Liver (tissue), 9 donors: ENCODE data around the gene SHC1. TPM values are rescaled to one million over a fixed set of nuclear protein-coding genes. Genes with fewer than 3 reads are reported as not detected.

Experiments used
- DNase-seq: peaks from one replicate; pipeline ENCODE4 v3.0.0-alpha.2; 2017; ENCODE audit warnings: low spot score
- H3K27ac ChIP-seq, 2 donors: one replicate each; pipeline ENCODE4 v1.7.0; 2013; ENCODE audit warnings: inconsistent platforms in 2 of 2, low read length in 2 of 2, control low read depth in 1 of 2, low read depth in 1 of 2, mild to moderate bottlenecking in 1 of 2
- H3K27me3 ChIP-seq, 4 donors: one replicate each; pipeline versions ENCODE4 v1.6.1 to v1.7.0; 2013; ENCODE audit warnings: low read length in 3 of 4, inconsistent platforms in 1 of 4, mild to moderate bottlenecking in 1 of 4, moderate library complexity in 1 of 4; ENCODE audit not compliant: control insufficient read depth in 4 of 4, insufficient read depth in 4 of 4
- H3K36me3 ChIP-seq, 4 donors: one replicate each; pipeline versions ENCODE4 v1.6.1 to v1.7.0; 2013; ENCODE audit warnings: low read length in 3 of 4, mild to moderate bottlenecking in 3 of 4, low read depth in 1 of 4, moderate library complexity in 1 of 4; ENCODE audit not compliant: control insufficient read depth in 4 of 4, insufficient read depth in 3 of 4
- H3K4me1 ChIP-seq, 4 donors: one replicate each; pipeline versions ENCODE4 v1.6.1 to v1.7.0; 2013; ENCODE audit warnings: low read length in 3 of 4, mild to moderate bottlenecking in 3 of 4, moderate library complexity in 1 of 4; ENCODE audit not compliant: control insufficient read depth in 4 of 4, insufficient read depth in 4 of 4
- H3K4me3 ChIP-seq, 3 donors: one replicate each; pipeline versions ENCODE4 v1.6.1 to v1.7.0; 2013; ENCODE audit warnings: low read length in 3 of 3, control low read depth in 1 of 3, low read depth in 1 of 3, mild to moderate bottlenecking in 1 of 3
- H3K9ac ChIP-seq, 2 donors: one replicate each; pipeline ENCODE4 v1.7.0; 2013; ENCODE audit warnings: low read length in 2 of 2, mild to moderate bottlenecking in 2 of 2, moderate library complexity in 2 of 2, control low read depth in 1 of 2, low read depth in 1 of 2
- H3K9me3 ChIP-seq, 4 donors: one replicate each; pipeline versions ENCODE4 v1.6.1 to v1.7.0; 2013; ENCODE audit warnings: low read length in 3 of 4; ENCODE audit not compliant: control insufficient read depth in 4 of 4
- EGR1 ChIP-seq, 2 donors: IDR thresholded peaks; 2 replicates each; pipeline ENCODE4 v1.6.1; 2016 to 2018; ENCODE audit warnings: antibody characterized with exemption in 2 of 2, low read depth in 2 of 2
- FOXA1 ChIP-seq: IDR thresholded peaks from 2 replicates; pipeline ENCODE4 v1.6.1; 2016; ENCODE audit warnings: antibody characterized with exemption
- FOXA2 ChIP-seq: IDR thresholded peaks from 2 replicates; pipeline ENCODE4 v1.6.1; 2016; ENCODE audit warnings: antibody characterized with exemption
- GABPA ChIP-seq, 2 donors: IDR thresholded peaks in 1 of 2; conservative IDR thresholded peaks in 1 of 2; 2 replicates each; pipeline ENCODE4 v1.6.1; 2016; ENCODE audit warnings: antibody characterized with exemption in 2 of 2, mild to moderate bottlenecking in 1 of 2, moderate library complexity in 1 of 2
- HNF4A ChIP-seq, 2 donors: conservative IDR thresholded peaks; 2 replicates each; pipeline ENCODE4 v1.6.1; 2016; ENCODE audit warnings: antibody characterized with exemption in 2 of 2, mild to moderate bottlenecking in 2 of 2
- JUND ChIP-seq, 2 donors: IDR thresholded peaks; 2 replicates each; pipeline ENCODE4 v1.6.1; 2016; ENCODE audit warnings: antibody characterized with exemption in 2 of 2
- MAX ChIP-seq: IDR thresholded peaks from 2 replicates; pipeline ENCODE4 v1.6.1; 2016; ENCODE audit warnings: antibody characterized with exemption
- NR2F2 ChIP-seq: IDR thresholded peaks from 2 replicates; pipeline ENCODE4 v1.6.1; 2016; ENCODE audit warnings: antibody characterized with exemption
- RAD21 ChIP-seq, 2 donors: IDR thresholded peaks; 2 replicates each; pipeline ENCODE4 v1.6.1; 2016; ENCODE audit warnings: antibody characterized with exemption in 2 of 2, mild to moderate bottlenecking in 2 of 2
- RXRA ChIP-seq, 2 donors: IDR thresholded peaks; 2 replicates each; pipeline ENCODE4 v1.6.1; 2017 to 2018; ENCODE audit warnings: antibody characterized with exemption in 2 of 2, mild to moderate bottlenecking in 1 of 2
- TAF1 ChIP-seq: conservative IDR thresholded peaks from 2 replicates; pipeline ENCODE4 v1.6.1; 2016; ENCODE audit warnings: antibody characterized with exemption, mild to moderate bottlenecking
- YY1 ChIP-seq: IDR thresholded peaks from 2 replicates; pipeline ENCODE4 v1.6.1; 2016; ENCODE audit warnings: antibody characterized with exemption, mild to moderate bottlenecking
- ZBTB33 ChIP-seq: IDR thresholded peaks from 2 replicates; pipeline ENCODE4 v1.6.1; 2016; ENCODE audit warnings: antibody characterized with exemption
- WGBS: extraction: QIAGEN DNeasy Blood & Tissue Kit; methylation state at CpG from one replicate; pipeline ENCODE4 v1.1.7; 2013; 5-methylcytosine and 5-hydroxymethylcytosine counted together
- polyA plus RNA-seq, 2 donors: library from polyadenylated mRNA; stranded (reverse) in 1 of 2; unstranded in 1 of 2; fragments of 200-250 nt in 1 of 2; fragments of >200 nt in 1 of 2; fragmentation: Nextera tagmentation in 1 of 2; extraction: Ambion mirVana in 1 of 2; gene quantifications; one replicate each; pipeline versions ENCODE4 v1.2.1 to v1.2.3, GENCODE V29; 2013 to 2015
- total RNA-seq, 2 donors: library from RNA; depleted of rRNA; stranded (reverse); fragments of >200 nt; gene quantifications; one replicate each; pipeline ENCODE4 v1.2.3, GENCODE V29; 2014
- TF ChIP-seq, protein P1 (sequence below): IDR thresholded peaks from 2 replicates; pipeline ENCODE4 v1.6.1; 2016; ENCODE audit warnings: antibody characterized with exemption
- TF ChIP-seq, protein P2 (sequence below): fragments of 150-350 bp; IDR thresholded peaks from 2 replicates; pipeline ENCODE4 v1.5.1; 2017; ENCODE audit warnings: improper control_type of control experiment, low read depth, low read length; ENCODE audit not compliant: missing input control
- TF ChIP-seq, protein P3 (sequence below): IDR thresholded peaks from 2 replicates; pipeline ENCODE4 v1.6.1; 2016; ENCODE audit warnings: antibody characterized with exemption, mild to moderate bottlenecking
- donor health status: healthy.
- donor health status: healthy.
- donor health status: healthy.
- donor health status: healthy.
- donor health status: healthy.

SHC1 gene
- total and polyA plus RNA-seq, 4 donors, result 27.2 to 65.5 (median 58.0) TPM

GRCh38 chr1:154937085-154937987 lies 33.2 kb downstream of the SHC1 start:
- DNase-seq, result peak; percentile 85
- Histone ChIP-seq H3K4me3 (peak overlapping the region; percentile 49 to 77 (median 63)), H3K9ac (peak overlapping the region; percentile 98), H3K27ac (peak overlapping the region; percentile 94 to 100), H3K27me3 (no peaks in the 10 kb centered on the region), H3K4me1 (peaks cover 0 to 36% (median 24%) of the 10 kb centered on the region in 4 donors), H3K9me3 (no peaks in the 10 kb centered on the region), H3K36me3 (no peaks in the 10 kb centered on the region)
- TF ChIP-seq TAF1 (peak; percentile 41), HNF4A (conservative IDR thresholded peaks at IDR 0.05) (peak in 1 of 2 donors; percentile 4), RAD21 (IDR thresholded peaks at IDR 0.05) (peak; percentile 11 to 61), ZBTB33 (no peak), FOXA1 (no peak), RXRA (IDR thresholded peaks at IDR 0.05) (no peak), GABPA (IDR thresholded peaks at IDR 0.05 in 1 of 2, conservative IDR thresholded peaks at IDR 0.05 in 1 of 2) (peak in 1 of 2 donors; percentile 6), YY1 (peak; percentile 68), MAX (peak; percentile 6), JUND (IDR thresholded peaks at IDR 0.05) (peak in 1 of 2 donors; percentile 61), NR2F2 (no peak), EGR1 (IDR thresholded peaks at IDR 0.05; ENCODE audit: low read depth in 2 of 2) (peak; percentile 78 to 85), FOXA2 (no peak)
- TF ChIP-seq, protein P1, sequence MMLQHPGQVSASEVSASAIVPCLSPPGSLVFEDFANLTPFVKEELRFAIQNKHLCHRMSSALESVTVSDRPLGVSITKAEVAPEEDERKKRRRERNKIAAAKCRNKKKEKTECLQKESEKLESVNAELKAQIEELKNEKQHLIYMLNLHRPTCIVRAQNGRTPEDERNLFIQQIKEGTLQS, result peak; percentile 36
- TF ChIP-seq, protein P2, sequence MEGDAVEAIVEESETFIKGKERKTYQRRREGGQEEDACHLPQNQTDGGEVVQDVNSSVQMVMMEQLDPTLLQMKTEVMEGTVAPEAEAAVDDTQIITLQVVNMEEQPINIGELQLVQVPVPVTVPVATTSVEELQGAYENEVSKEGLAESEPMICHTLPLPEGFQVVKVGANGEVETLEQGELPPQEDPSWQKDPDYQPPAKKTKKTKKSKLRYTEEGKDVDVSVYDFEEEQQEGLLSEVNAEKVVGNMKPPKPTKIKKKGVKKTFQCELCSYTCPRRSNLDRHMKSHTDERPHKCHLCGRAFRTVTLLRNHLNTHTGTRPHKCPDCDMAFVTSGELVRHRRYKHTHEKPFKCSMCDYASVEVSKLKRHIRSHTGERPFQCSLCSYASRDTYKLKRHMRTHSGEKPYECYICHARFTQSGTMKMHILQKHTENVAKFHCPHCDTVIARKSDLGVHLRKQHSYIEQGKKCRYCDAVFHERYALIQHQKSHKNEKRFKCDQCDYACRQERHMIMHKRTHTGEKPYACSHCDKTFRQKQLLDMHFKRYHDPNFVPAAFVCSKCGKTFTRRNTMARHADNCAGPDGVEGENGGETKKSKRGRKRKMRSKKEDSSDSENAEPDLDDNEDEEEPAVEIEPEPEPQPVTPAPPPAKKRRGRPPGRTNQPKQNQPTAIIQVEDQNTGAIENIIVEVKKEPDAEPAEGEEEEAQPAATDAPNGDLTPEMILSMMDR, result peak; percentile 29
- TF ChIP-seq, protein P3, sequence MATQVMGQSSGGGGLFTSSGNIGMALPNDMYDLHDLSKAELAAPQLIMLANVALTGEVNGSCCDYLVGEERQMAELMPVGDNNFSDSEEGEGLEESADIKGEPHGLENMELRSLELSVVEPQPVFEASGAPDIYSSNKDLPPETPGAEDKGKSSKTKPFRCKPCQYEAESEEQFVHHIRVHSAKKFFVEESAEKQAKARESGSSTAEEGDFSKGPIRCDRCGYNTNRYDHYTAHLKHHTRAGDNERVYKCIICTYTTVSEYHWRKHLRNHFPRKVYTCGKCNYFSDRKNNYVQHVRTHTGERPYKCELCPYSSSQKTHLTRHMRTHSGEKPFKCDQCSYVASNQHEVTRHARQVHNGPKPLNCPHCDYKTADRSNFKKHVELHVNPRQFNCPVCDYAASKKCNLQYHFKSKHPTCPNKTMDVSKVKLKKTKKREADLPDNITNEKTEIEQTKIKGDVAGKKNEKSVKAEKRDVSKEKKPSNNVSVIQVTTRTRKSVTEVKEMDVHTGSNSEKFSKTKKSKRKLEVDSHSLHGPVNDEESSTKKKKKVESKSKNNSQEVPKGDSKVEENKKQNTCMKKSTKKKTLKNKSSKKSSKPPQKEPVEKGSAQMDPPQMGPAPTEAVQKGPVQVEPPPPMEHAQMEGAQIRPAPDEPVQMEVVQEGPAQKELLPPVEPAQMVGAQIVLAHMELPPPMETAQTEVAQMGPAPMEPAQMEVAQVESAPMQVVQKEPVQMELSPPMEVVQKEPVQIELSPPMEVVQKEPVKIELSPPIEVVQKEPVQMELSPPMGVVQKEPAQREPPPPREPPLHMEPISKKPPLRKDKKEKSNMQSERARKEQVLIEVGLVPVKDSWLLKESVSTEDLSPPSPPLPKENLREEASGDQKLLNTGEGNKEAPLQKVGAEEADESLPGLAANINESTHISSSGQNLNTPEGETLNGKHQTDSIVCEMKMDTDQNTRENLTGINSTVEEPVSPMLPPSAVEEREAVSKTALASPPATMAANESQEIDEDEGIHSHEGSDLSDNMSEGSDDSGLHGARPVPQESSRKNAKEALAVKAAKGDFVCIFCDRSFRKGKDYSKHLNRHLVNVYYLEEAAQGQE, result peak; percentile 89
- WGBS, result under 1% methylated on average over 36 of the region's 36 CpGs
